B cell (primary cell): Measurements from ENCODE around the gene RPL18. TPM values are rescaled to one million over a fixed set of nuclear protein-coding genes. Genes with fewer than 3 reads are reported as not detected.

Source experiments
- ATAC-seq: fragments of 200-7000 bp; cut with Tn5 transposase; one replicate; pipeline ENCODE4 v1.10.0; 2021; ENCODE audit warnings: low read depth, mild to moderate bottlenecking, moderate number of reproducible peaks, moderate library complexity
- CTCF ChIA-PET: fragments of 350-600 bp; sonication (Branson Sonifier 250); formaldehyde crosslinking; loops from one replicate; lab custom pipeline; 2021; ENCODE audit warnings: antibody characterized with exemption, inconsistent platforms; lab: Charles Lee
- POLR2A ChIA-PET: fragments of 350-600 bp; sonication (Branson Sonifier 250); formaldehyde crosslinking; loops from one replicate; lab custom pipeline; 2021; ENCODE audit warnings: antibody characterized with exemption; lab: Charles Lee
- DNase-seq: peaks from one replicate; pipeline ENCODE4 v3.0.0; 2013
- H2AFZ ChIP-seq: 2 replicates; pipeline ENCODE4 v1.6.1; 2012; ENCODE audit warnings: mild to moderate bottlenecking, low read depth, low read length; ENCODE audit not compliant: insufficient read depth, poor library complexity, severe bottlenecking
- H3K27ac ChIP-seq, 2 donors: 1 replicate in 1 of 2; 2 replicates in 1 of 2; pipeline ENCODE4 v1.5.1; 2012 to 2013; ENCODE audit warnings: low read length in 2 of 2, mild to moderate bottlenecking in 2 of 2, moderate library complexity in 1 of 2
- H3K27me3 ChIP-seq, 4 experiments: fragments of 200-600 bp in 1 of 4; sonication (generic) in 1 of 4; replicated peaks in 1 of 4; 1 replicate in 2 of 4; 2 replicates in 2 of 4; pipeline versions ENCODE4 v1.6.1 to v1.7.0; 2013 to 2016; ENCODE audit warnings: low read length in 3 of 4, mild to moderate bottlenecking in 2 of 4, mixed read lengths in 1 of 4, moderate library complexity in 1 of 4; ENCODE audit not compliant: insufficient read depth in 4 of 4, control insufficient read depth in 3 of 4; ENCODE audit errors: control extremely low read depth in 1 of 4
- H3K36me3 ChIP-seq, 2 experiments: replicated peaks in 1 of 2; 1 replicate in 1 of 2; 2 replicates in 1 of 2; pipeline versions ENCODE4 v1.6.1 to v1.7.1; 2013; ENCODE audit warnings: low read length in 1 of 2; ENCODE audit not compliant: insufficient read depth in 2 of 2, control insufficient read depth in 1 of 2; ENCODE audit errors: control extremely low read depth in 1 of 2, extremely low read depth in 1 of 2
- H3K4me1 ChIP-seq, 2 donors: fragments of 200-600 bp in 1 of 2; sonication (generic) in 1 of 2; 1 replicate in 1 of 2; 2 replicates in 1 of 2; pipeline versions ENCODE4 v1.5.1 to v1.6.1; 2013 to 2017; ENCODE audit warnings: low read length in 2 of 2; ENCODE audit not compliant: control insufficient read depth in 2 of 2, insufficient read depth in 2 of 2
- H3K4me2 ChIP-seq: replicated peaks from 2 replicates; pipeline ENCODE3; 2012; ENCODE audit warnings: mild to moderate bottlenecking, low read depth, low read length; ENCODE audit not compliant: poor library complexity, severe bottlenecking
- H3K4me3 ChIP-seq, 5 experiments: fragments of 200-600 bp in 1 of 5; sonication (generic) in 1 of 5; 1 replicate in 3 of 5; 2 replicates in 2 of 5; pipeline versions ENCODE4 v1.5.1 to v1.7.0; 2011 to 2016; ENCODE audit warnings: low read length in 4 of 5, mild to moderate bottlenecking in 4 of 5, low read depth in 2 of 5, control low read depth in 1 of 5, moderate library complexity in 1 of 5; ENCODE audit not compliant: insufficient read depth in 1 of 5; ENCODE audit errors: control extremely low read depth in 1 of 5, extremely low read depth in 1 of 5
- H3K79me2 ChIP-seq: fragments of 200-600 bp; sonication (generic); one replicate; pipeline ENCODE4 v1.6.0; 2016; ENCODE audit warnings: low read length; ENCODE audit not compliant: control insufficient read depth, insufficient read depth
- H3K9ac ChIP-seq: fragments of 200-600 bp; sonication (generic); 2 replicates; pipeline ENCODE4 v1.6.1; 2017; ENCODE audit warnings: mild to moderate bottlenecking, low read length, moderate library complexity
- H3K9me3 ChIP-seq, 3 donors: one replicate each; pipeline versions ENCODE4 v1.6.1 to v1.7.1; 2013; ENCODE audit warnings: low read length in 2 of 3; ENCODE audit not compliant: control insufficient read depth in 2 of 3, insufficient read depth in 1 of 3; ENCODE audit errors: control extremely low read depth in 1 of 3
- H4K20me1 ChIP-seq: 2 replicates; pipeline ENCODE4 v1.6.0; 2012; ENCODE audit warnings: mild to moderate bottlenecking, low read length; ENCODE audit not compliant: insufficient read depth, control insufficient read depth, poor library complexity, severe bottlenecking
- H3K27ac Mint-ChIP-seq: one replicate; pipeline ENCODE4 v1.8.0; 2021; ENCODE audit warnings: mixed read lengths
- H3K27me3 Mint-ChIP-seq: one replicate; pipeline ENCODE4 v1.8.0; 2021; ENCODE audit warnings: mixed read lengths
- H3K4me1 Mint-ChIP-seq: one replicate; pipeline ENCODE4 v1.8.0; 2021; ENCODE audit warnings: mixed read lengths
- H3K4me3 Mint-ChIP-seq: one replicate; pipeline ENCODE4 v1.8.0; 2021; ENCODE audit warnings: mixed read lengths
- H3K9me3 Mint-ChIP-seq: one replicate; pipeline ENCODE4 v1.8.0; 2022; ENCODE audit warnings: mixed read lengths; ENCODE audit not compliant: insufficient read depth
- CTCF ChIP-seq: fragments of 200-600 bp; IDR thresholded peaks from one replicate; pipeline ENCODE4 v1.8.0; 2022; ENCODE audit warnings: antibody characterized with exemption, mild to moderate bottlenecking
- EZH2 ChIP-seq: IDR thresholded peaks from 2 replicates; pipeline ENCODE4 v1.6.1; 2012; ENCODE audit warnings: borderline replicate concordance, low read depth, mild to moderate bottlenecking, moderate library complexity, low read length; ENCODE audit not compliant: insufficient read depth, poor library complexity, severe bottlenecking
- WGBS: methylation state at CpG from one replicate; pipeline ENCODE4 v1.1.5; 2013; ENCODE audit warnings: missing lambda C conversion rate; ENCODE audit not compliant: insufficient coverage; 5-methylcytosine and 5-hydroxymethylcytosine counted together
- intact Hi-C: fragments of 100-400 bp; cut with micrococcal nuclease; formaldehyde crosslinking; loops from one replicate; pipeline ENCODE4 v1.10.0; 2022
- polyA plus RNA-seq: library from polyadenylated mRNA; depleted of rRNA; stranded (reverse); fragments of >200 nt; gene quantifications from 2 replicates; pipeline ENCODE4 v1.2.3, GENCODE V29; 2012
- total RNA-seq, 2 donors: library from RNA; stranded (reverse); fragments of 120-200 nt in 1 of 2; gene quantifications; 1 replicate in 1 of 2; 2 replicates in 1 of 2; pipeline versions ENCODE4 v1.2.3 to v1.2.4, GENCODE V29; 2013 to 2022

The RPL18 gene
- total and polyA plus RNA-seq, 2 donors (not counting 1 experiment from before 2014, with no cell fraction given) = 2,248 to 4,393 TPM

GRCh38 chr19:48571378-48572162 is 47.4 kb downstream of the RPL18 start:
- Histone ChIP-seq H3K27ac (no peak overlapping the region), H3K9me3 (no peaks in the 10 kb centered on the region), H3K4me1 (no peaks in the 10 kb centered on the region), H3K9ac (no peak overlapping the region), H3K4me3 (no peak overlapping the region), H4K20me1 (no peaks in the 10 kb centered on the region), H2AFZ (no peak overlapping the region), H3K79me2 (no peaks in the 10 kb centered on the region), H3K27me3 (peaks cover 0 to 10% (median 0%) of the 10 kb centered on the region in 4 experiments), H3K4me2 (no peak overlapping the region), H3K36me3 (no peaks in the 10 kb centered on the region)
- ChIA-PET CTCF (no interaction called here), POLR2A (no interaction called here)
- intact Hi-C loops = no loop called here
- Mint-ChIP-seq H3K9me3 (no peaks in the 10 kb centered on the region), H3K27ac (no peak overlapping the region), H3K4me1 (no peaks in the 10 kb centered on the region), H3K4me3 (no peak overlapping the region), H3K27me3 (peaks cover 15% of the 10 kb centered on the region)
- no peak for TF ChIP-seq EZH2
- TF ChIP-seq CTCF = no peak
- no peak for DNase-seq
- 97% methylated on average over 4 of the region's 5 CpGs for WGBS
- no peak for ATAC-seq

GRCh38 chr19:48569814-48570213 is 49.2 kb downstream of the RPL18 start:
- Mint-ChIP-seq H3K27me3 (peaks cover 15% of the 10 kb centered on the region), H3K4me3 (no peak overlapping the region), H3K9me3 (no peaks in the 10 kb centered on the region), H3K4me1 (no peaks in the 10 kb centered on the region), H3K27ac (no peak overlapping the region)
- H3K36me3 ChIP-seq = no peaks in the 10 kb centered on the region
- TF ChIP-seq CTCF (no peak), EZH2 (no peak)
- ATAC-seq = no peak
- CTCF ChIA-PET = no interaction called here
- H3K79me2 ChIP-seq = no peaks in the 10 kb centered on the region
- H2AFZ ChIP-seq = no peak overlapping the region
- POLR2A ChIA-PET = interaction anchor here (0.7 kb wide), 1 partner anchor 312 kb away, joined by 3 read pairs; no protein-coding TSS in a partner anchor
- no peak overlapping the region for H3K9ac ChIP-seq
- H3K4me3 ChIP-seq = no peak overlapping the region
- H3K4me2 ChIP-seq = no peak overlapping the region
- H4K20me1 ChIP-seq = no peaks in the 10 kb centered on the region
- no peaks in the 10 kb centered on the region for H3K4me1 ChIP-seq
- WGBS = 77% methylated on average over 8 of the region's 11 CpGs
- intact Hi-C loops = no loop called here
- peaks cover 0 to 10% (median 0%) of the 10 kb centered on the region in 4 experiments for H3K27me3 ChIP-seq
- no peak overlapping the region for H3K27ac ChIP-seq
- no peak for DNase-seq
- H3K9me3 ChIP-seq = no peaks in the 10 kb centered on the region
